Choroid plexus epithelial cell (primary cell): ENCODE results near the gene AP2A1.

Experiments
- DNase-seq: peaks from one replicate; pipeline ENCODE4 v3.0.0-alpha.2; 2010; ENCODE audit warnings: low read depth
- H3K4me3 ChIP-seq: 2 replicates; pipeline ENCODE4 v1.5.1; 2011; ENCODE audit warnings: low read depth, mild to moderate bottlenecking, control low read depth, low read length, moderate library complexity
- TF ChIP-seq, protein P1 (sequence below): conservative IDR thresholded peaks from 2 replicates; pipeline ENCODE4 v1.5.1; 2011; ENCODE audit warnings: low read depth, mild to moderate bottlenecking, control low read depth, inconsistent platforms, low read length, moderate library complexity

Gene AP2A1

DNA sequence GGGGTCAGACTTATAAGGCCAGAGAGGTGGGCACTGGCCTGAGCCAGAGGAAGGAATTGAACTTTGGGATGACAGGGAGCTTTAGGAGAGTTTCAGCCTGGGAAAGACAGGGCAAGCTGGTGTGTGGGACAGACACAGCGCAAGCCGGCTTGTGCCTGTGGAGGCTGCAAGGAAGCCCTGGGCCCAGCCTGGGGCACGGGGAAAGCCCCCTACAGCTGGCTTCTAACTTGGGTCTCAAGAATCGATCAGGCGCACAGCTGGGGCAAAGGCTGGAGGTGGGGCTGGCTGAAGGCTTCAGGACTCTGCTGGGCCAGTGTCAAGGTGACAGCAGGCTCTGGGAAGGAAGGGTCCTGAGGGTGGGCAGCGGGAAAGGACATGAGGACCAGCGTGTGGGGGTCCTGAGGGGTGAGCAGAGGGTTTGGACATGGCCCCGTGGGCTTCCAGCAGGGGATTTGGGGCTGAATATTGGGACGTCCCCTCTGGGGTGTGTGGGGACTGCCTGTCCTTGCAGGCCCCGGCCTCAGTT, 87.1 kb downstream of the AP2A1 start:
- no peak overlapping the region for H3K4me3 ChIP-seq
- no peak for DNase-seq
- TF ChIP-seq, protein P1, sequence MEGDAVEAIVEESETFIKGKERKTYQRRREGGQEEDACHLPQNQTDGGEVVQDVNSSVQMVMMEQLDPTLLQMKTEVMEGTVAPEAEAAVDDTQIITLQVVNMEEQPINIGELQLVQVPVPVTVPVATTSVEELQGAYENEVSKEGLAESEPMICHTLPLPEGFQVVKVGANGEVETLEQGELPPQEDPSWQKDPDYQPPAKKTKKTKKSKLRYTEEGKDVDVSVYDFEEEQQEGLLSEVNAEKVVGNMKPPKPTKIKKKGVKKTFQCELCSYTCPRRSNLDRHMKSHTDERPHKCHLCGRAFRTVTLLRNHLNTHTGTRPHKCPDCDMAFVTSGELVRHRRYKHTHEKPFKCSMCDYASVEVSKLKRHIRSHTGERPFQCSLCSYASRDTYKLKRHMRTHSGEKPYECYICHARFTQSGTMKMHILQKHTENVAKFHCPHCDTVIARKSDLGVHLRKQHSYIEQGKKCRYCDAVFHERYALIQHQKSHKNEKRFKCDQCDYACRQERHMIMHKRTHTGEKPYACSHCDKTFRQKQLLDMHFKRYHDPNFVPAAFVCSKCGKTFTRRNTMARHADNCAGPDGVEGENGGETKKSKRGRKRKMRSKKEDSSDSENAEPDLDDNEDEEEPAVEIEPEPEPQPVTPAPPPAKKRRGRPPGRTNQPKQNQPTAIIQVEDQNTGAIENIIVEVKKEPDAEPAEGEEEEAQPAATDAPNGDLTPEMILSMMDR: no peak

DNA sequence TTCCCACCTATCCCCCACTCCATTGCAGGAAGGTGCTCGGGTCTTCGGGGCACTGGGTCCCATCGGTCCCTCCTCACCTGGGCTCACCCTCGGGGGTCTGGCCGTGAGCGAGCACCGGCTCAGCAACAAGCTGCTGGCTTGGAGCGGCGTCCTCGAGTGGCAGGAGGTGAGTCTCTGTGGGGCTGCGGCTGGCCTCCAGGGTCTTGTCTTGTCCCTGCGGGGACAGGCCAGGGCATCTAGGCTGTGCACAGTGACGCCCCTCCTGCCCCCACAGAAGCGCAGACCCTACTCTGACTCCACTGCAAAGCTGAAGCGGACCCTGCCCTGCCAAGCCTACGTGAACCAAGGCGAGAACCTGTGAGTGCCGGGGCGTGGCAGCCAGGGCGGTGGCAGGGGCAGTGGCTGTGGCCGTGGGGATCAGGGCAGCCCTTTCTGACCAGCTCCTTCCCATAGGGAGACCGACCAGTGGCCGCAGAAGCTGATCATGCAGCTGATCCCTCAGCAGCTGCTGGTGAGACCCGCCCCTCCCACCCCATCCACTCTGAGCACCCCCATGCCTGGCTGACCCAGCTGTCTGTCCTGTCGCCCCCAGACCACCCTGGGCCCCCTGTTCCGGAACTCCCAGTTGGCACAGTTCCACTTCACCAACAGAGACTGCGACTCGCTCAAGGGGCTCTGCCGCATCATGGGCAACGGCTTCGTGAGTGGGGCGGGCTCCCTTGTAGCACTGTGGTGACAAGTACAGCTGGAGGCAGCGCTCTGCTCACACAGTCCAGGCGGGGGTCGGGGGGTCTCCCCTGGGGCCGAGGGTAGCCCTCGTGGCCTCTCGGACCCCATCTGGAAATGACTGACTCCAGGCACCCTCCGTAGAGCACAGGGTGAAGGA, 87.8 kb downstream of the AP2A1 start:
- H3K4me3 ChIP-seq: no peak overlapping the region
- DNase-seq: no peak
- TF ChIP-seq, protein P1: no peak

DNA sequence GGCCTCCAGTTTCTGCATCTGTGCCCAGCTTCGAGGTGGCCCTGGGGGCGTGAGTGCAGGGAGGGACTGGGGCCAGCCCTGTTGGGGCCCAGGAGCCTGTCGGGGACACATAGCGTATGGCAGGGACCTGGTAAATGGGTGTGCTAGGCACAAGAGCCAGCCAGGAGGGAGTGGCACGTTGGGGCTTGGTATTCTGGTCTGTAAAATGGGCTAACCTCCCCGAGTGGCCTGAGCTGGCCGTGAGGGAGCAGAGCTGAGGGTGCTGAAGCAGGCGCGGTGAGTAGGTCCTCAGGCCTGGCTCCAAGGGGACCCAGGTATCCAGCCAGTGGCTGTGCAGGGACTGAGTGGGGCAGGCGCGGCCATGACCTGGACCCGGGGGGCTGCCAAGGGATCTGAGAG, 88.5 kb downstream of the AP2A1 start:
- DNase-seq: no peak
- TF ChIP-seq, protein P1: no peak
- H3K4me3 ChIP-seq: no peak overlapping the region

DNA sequence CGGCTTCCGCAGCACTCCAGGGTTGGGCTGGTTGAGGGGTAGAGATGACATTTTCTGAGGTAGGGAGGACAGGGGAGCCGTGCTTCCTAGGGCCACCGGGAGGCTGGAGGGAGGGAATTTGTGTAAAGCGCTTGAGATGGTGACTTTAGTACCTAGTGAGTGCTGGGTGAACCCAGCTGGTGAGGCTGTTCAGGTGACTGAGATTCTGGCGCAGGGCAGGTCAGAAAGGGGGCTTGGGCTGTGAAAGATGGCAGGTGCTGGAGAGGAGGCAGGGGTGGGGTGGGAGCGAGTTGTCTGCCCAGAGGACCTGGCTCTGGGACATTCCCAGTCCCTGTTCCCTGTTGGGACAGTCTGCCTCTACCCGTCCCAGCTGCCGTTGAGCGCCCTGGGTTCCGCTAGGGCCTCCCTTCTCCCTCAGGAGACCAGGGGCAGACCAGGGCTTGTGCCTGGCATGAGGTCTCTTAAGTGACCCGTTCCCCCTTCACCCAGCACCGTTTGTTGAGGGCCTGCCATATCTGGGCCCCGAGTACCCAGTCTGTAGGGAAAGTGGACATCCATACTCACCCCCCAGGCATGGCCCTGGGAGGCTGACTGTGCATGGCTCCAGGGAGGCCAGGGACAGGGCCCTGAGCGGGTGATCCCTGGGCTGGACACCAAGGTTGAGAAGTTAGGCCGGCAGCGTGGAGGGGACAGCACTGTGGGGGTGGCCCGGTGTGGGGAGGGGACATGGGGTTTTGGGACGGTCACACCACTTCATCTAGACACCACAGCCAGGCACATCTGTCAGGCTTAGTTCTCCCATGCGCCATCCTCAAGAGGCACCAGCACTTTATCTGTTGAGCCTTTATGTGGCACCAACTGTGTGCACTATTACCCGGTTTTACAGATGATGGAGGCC, 89.1 kb downstream of the AP2A1 start:
- no peak overlapping the region for H3K4me3 ChIP-seq
- no peak for DNase-seq
- TF ChIP-seq, protein P1: no peak

DNA sequence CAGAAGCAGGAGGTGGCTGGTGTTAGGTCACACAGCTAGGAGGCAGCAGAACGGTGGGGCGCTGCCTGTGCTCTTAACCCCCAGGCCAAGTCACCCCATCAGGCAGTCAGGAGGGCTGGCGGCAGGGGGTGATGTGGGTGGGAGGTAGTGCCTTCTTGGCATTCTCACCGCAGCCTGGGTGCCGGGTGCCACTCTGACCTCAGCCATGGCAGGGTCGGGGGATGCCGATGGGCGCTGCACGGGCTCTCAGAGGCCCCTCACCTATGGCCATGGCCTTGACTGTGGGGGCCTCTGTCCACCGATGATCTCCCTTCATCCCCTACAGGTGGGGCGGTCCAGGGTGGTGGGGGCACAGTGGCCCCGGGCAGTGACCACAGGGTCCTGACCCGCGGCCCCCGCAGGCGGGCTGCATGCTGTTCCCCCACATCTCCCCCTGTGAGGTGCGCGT, 89.8 kb downstream of the AP2A1 start:
- no peak for DNase-seq
- H3K4me3 ChIP-seq: no peak overlapping the region
- TF ChIP-seq, protein P1: no peak
